Measurements from ENCODE around the gene BARHL2.

Gene BARHL2

GRCh38 chr1:90724926-90725656 is 8.0 kb upstream of the BARHL2 start:
- no peak for DNase-seq (ENCODE audit: low read depth)

GRCh38 chr1:90724361-90724760 is 7.3 kb upstream of the BARHL2 start:
- no peak for DNase-seq (ENCODE audit: low read depth)

- no peak for DNase-seq (ENCODE audit: low read depth)
These were observed 6.5 kb upstream of the BARHL2 start for GRCh38 chr1:90723590-90724108.

GRCh38 chr1:90722874-90723589 is 5.9 kb upstream of the BARHL2 start:
- no peak for DNase-seq (ENCODE audit: low read depth)

- DNase-seq (ENCODE audit: low read depth) = peak; percentile 12
These were observed 4.4 kb upstream of the BARHL2 start for GRCh38 chr1:90721210-90722194.

- no peak for DNase-seq (ENCODE audit: low read depth)
These were observed 3.1 kb upstream of the BARHL2 start for GRCh38 chr1:90720145-90720636.

GRCh38 chr1:90719330-90720144 is 2.4 kb upstream of the BARHL2 start:
- DNase-seq (ENCODE audit: low read depth) = no peak

- no peak for DNase-seq (ENCODE audit: low read depth)
These were observed 1.6 kb upstream of the BARHL2 start for GRCh38 chr1:90718411-90719329.

GRCh38 chr1:90717665-90718410 is 736 bp upstream of the BARHL2 start:
- DNase-seq (ENCODE audit: low read depth) = no peak

- DNase-seq (ENCODE audit: low read depth) = no peak
These were observed 208 bp upstream of the BARHL2 start for GRCh38 chr1:90717356-90717664.

GRCh38 chr1:90716243-90716551 is 905 bp downstream of the BARHL2 start:
- DNase-seq (ENCODE audit: low read depth) = no peak

GRCh38 chr1:90715309-90715708 is 1.8 kb downstream of the BARHL2 start:
- DNase-seq (ENCODE audit: low read depth) = no peak

GRCh38 chr1:90714521-90714951 is 2.6 kb downstream of the BARHL2 start:
- no peak for DNase-seq (ENCODE audit: low read depth)

GRCh38 chr1:90713741-90714509 is 3.2 kb downstream of the BARHL2 start:
- DNase-seq (ENCODE audit: low read depth) = no peak

GRCh38 chr1:90712915-90713730 is 4.0 kb downstream of the BARHL2 start:
- no peak for DNase-seq (ENCODE audit: low read depth)

- DNase-seq (ENCODE audit: low read depth) = no peak
These were observed 4.8 kb downstream of the BARHL2 start for GRCh38 chr1:90712153-90712856.

GRCh38 chr1:90711696-90712095 is 5.4 kb downstream of the BARHL2 start:
- DNase-seq (ENCODE audit: low read depth) = no peak

All from GM04504 (cell line).